ENCODE data around the gene RHOH. TPM values are rescaled to one million over a fixed set of nuclear protein-coding genes. Genes with fewer than 3 reads are reported as not detected.

Gene RHOH
- total and polyA plus RNA-seq, 2 donors, result 71.2 to 109 TPM

DNA sequence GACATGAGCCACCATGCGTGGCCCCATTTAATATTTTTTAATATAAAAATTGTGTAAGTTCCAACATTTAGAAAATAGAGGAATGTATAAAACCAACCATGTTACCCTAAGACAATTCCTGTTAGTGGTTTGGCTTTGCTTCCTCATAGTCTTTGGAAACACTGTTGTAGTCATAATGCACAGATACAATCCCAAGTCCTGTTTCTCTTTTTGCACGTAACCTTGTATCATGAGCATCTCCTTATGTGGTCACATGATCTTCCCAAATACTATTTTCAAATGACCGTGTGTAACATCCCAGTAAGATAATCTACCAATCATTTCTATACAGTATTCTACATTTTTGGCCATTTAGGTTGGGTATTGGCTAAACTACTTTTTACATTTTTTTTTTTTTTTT is 13.9 kb upstream of the RHOH start:
- Histone ChIP-seq H3K9me3 (ENCODE audit: control insufficient read depth in 2 of 2, insufficient read depth in 1 of 2, low read length in 1 of 2) (no peaks in the 10 kb centered on the region), H3K27ac (ENCODE audit: low read depth in 1 of 2, low read length in 1 of 2) (no peak overlapping the region), H3K4me1 (ENCODE audit: control insufficient read depth in 2 of 2, insufficient read depth in 2 of 2, low read length in 2 of 2) (peaks cover 8 to 22% of the 10 kb centered on the region in 2 donors), H3K27me3 (ENCODE audit: control insufficient read depth in 2 of 2, insufficient read depth in 1 of 2, low read length in 1 of 2) (no peaks in the 10 kb centered on the region), H3K4me3 (ENCODE audit: low read length in 2 of 2) (no peak overlapping the region), H3K36me3 (ENCODE audit: control insufficient read depth in 2 of 2, insufficient read depth in 2 of 2, low read length in 1 of 2) (no peaks in the 10 kb centered on the region)
- WGBS, result 97% methylated on average over 3 of the region's 3 CpGs
- DNase-seq (ENCODE audit: low read depth in 6 of 9, low spot score in 9 of 9), result no peak

DNA sequence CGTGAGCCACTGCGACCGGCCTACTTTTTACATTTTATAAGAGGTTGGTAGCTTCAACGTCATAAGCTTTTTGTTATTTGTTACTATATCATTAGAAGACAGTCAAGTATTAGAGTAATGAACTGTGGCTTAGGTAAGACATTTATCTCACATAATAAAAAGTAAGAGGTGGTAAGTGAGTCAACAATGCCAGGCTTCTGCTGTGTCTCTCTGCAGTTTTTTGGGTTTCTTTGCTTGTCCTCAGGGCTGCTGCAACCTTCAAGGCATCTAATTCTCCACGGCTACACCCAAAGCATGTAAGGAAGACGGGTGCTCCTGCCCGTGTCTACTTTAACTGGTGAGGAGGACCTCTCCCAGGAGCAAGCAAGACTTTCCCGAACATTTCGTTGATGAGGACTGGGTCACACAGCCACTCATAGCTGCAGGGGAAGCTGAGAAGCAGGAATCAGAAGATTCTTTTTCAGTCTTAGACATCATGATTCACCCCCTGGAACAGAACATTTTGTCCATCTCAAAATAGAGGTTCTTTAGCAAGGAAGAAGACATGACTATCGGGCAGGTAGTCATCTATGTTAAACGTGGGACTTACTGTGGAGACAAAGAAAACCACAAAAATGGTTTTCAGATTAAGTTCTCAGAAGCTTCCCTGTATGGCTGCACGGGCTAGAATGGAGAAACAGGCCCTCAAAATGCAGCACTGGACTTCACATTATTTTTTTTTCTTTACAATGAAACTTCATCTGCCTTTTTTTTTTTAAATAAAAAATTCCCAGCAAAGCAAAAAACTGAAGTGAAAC is 13.0 kb upstream of the RHOH start:
- H3K27me3 ChIP-seq (ENCODE audit: control insufficient read depth in 2 of 2, insufficient read depth in 1 of 2, low read length in 1 of 2), result no peaks in the 10 kb centered on the region
- no peak overlapping the region for H3K4me3 ChIP-seq (ENCODE audit: low read length in 2 of 2)
- no peaks in the 10 kb centered on the region for H3K36me3 ChIP-seq (ENCODE audit: control insufficient read depth in 2 of 2, insufficient read depth in 2 of 2, low read length in 1 of 2)
- H3K9me3 ChIP-seq (ENCODE audit: control insufficient read depth in 2 of 2, insufficient read depth in 1 of 2, low read length in 1 of 2), result no peaks in the 10 kb centered on the region
- DNase-seq (ENCODE audit: low read depth in 6 of 9, low spot score in 9 of 9), result peak in 1 of 9 donors; percentile 46
- WGBS, result 70% methylated on average over 12 of the region's 12 CpGs
- H3K27ac ChIP-seq (ENCODE audit: low read depth in 1 of 2, low read length in 1 of 2), result peak overlapping the region; percentile 56 to 70
- H3K4me1 ChIP-seq (ENCODE audit: control insufficient read depth in 2 of 2, insufficient read depth in 2 of 2, low read length in 2 of 2), result peaks cover 8 to 30% of the 10 kb centered on the region in 2 donors

DNA sequence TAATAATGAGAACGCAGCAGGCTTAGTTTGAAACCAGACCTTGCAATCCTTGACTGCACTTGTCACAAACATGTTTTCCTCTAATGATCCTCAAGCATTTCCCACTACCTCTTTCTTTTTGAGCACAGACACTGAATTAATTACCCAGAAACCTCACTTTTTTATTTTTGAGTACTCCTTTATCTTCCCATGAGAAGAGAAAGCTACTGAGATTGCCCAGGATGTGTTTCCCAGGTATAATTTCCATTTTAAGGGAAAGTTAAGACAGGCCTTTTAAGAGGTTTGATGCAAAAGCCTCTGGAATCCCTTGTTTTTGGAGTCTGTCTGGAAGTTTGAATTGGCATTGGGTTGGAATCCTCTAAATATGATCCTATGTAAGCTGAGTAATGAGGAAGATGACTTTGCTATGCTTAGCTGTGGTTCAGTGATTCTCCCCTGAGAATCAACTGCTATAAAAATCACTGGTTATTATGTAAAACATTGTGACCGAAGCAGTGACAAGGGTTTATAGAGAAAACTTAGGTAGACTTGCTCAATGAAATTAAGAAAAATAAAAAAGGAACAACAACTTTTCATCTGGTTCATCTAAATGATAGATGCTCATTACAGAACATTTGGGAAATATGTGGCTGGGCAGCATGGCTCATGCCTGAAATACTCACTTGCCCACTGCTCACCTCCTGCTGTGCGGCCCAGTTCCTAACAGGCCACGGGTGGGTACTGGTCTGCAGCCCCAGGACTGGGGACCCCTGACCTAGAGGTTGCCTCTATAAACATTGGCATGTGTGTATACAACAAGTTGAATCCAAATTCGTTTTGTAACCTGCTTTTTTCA is 10.8 kb upstream of the RHOH start:
- no peaks in the 10 kb centered on the region for H3K36me3 ChIP-seq (ENCODE audit: control insufficient read depth in 2 of 2, insufficient read depth in 2 of 2, low read length in 1 of 2)
- H3K4me1 ChIP-seq (ENCODE audit: control insufficient read depth in 2 of 2, insufficient read depth in 2 of 2, low read length in 2 of 2), result peaks cover 12 to 46% of the 10 kb centered on the region in 2 donors
- H3K4me3 ChIP-seq (ENCODE audit: low read length in 2 of 2), result no peak overlapping the region
- H3K27ac ChIP-seq (ENCODE audit: low read depth in 1 of 2, low read length in 1 of 2), result no peak overlapping the region
- 91% methylated on average over 5 of the region's 5 CpGs for WGBS
- no peaks in the 10 kb centered on the region for H3K27me3 ChIP-seq (ENCODE audit: control insufficient read depth in 2 of 2, insufficient read depth in 1 of 2, low read length in 1 of 2)
- no peaks in the 10 kb centered on the region for H3K9me3 ChIP-seq (ENCODE audit: control insufficient read depth in 2 of 2, insufficient read depth in 1 of 2, low read length in 1 of 2)
- DNase-seq (ENCODE audit: low read depth in 6 of 9, low spot score in 9 of 9), result no peak

- H3K27ac ChIP-seq (ENCODE audit: low read depth in 1 of 2, low read length in 1 of 2), result no peak overlapping the region
- WGBS, result 88% methylated on average over 1 of the region's 1 CpG
- no peaks in the 10 kb centered on the region for H3K36me3 ChIP-seq (ENCODE audit: control insufficient read depth in 2 of 2, insufficient read depth in 2 of 2, low read length in 1 of 2)
- no peaks in the 10 kb centered on the region for H3K9me3 ChIP-seq (ENCODE audit: control insufficient read depth in 2 of 2, insufficient read depth in 1 of 2, low read length in 1 of 2)
- DNase-seq (ENCODE audit: low read depth in 6 of 9, low spot score in 9 of 9), result no peak
- H3K4me1 ChIP-seq (ENCODE audit: control insufficient read depth in 2 of 2, insufficient read depth in 2 of 2, low read length in 2 of 2), result peaks cover 12 to 46% of the 10 kb centered on the region in 2 donors
- H3K4me3 ChIP-seq (ENCODE audit: low read length in 2 of 2), result no peak overlapping the region
- no peaks in the 10 kb centered on the region for H3K27me3 ChIP-seq (ENCODE audit: control insufficient read depth in 2 of 2, insufficient read depth in 1 of 2, low read length in 1 of 2)
Observed at GRCh38 chr4:40186665-40187014, 10.2 kb upstream of the RHOH start.

DNA sequence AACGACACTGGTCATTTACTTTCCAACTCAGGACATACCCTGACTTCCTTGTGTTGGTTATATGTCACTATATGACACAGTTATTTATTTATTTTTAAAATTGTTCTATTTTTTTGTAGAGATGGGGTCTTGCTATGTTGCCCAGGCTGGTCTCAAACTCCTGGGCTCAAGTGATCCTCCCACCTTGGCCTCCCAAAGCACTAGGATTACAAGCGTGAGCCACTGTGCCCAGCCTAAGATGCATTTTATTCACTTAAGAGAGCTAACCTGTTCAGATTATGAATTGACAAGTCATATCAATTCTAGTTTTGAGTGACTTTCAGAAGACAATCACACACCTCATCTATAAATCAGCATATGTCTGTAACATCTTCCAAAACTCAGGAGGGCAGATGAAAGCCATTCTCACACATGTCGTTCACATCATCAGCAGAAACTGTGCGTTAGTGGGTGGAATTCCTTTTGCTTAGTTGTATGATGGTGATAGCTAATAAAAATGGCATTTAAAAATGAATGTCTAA is 9.4 kb upstream of the RHOH start:
- peaks cover 10 to 42% of the 10 kb centered on the region in 2 donors for H3K4me1 ChIP-seq (ENCODE audit: control insufficient read depth in 2 of 2, insufficient read depth in 2 of 2, low read length in 2 of 2)
- no peak for DNase-seq (ENCODE audit: low read depth in 6 of 9, low spot score in 9 of 9)
- no peaks in the 10 kb centered on the region for H3K27me3 ChIP-seq (ENCODE audit: control insufficient read depth in 2 of 2, insufficient read depth in 1 of 2, low read length in 1 of 2)
- no peak overlapping the region for H3K4me3 ChIP-seq (ENCODE audit: low read length in 2 of 2)
- WGBS, result 96% methylated on average over 4 of the region's 4 CpGs
- H3K9me3 ChIP-seq (ENCODE audit: control insufficient read depth in 2 of 2, insufficient read depth in 1 of 2, low read length in 1 of 2), result no peaks in the 10 kb centered on the region
- H3K36me3 ChIP-seq (ENCODE audit: control insufficient read depth in 2 of 2, insufficient read depth in 2 of 2, low read length in 1 of 2), result no peaks in the 10 kb centered on the region
- H3K27ac ChIP-seq (ENCODE audit: low read depth in 1 of 2, low read length in 1 of 2), result no peak overlapping the region

GRCh38 chr4:40190019-40190418 is 6.8 kb upstream of the RHOH start:
- peaks cover 10 to 51% of the 10 kb centered on the region in 2 donors for H3K4me1 ChIP-seq (ENCODE audit: control insufficient read depth in 2 of 2, insufficient read depth in 2 of 2, low read length in 2 of 2)
- H3K36me3 ChIP-seq (ENCODE audit: control insufficient read depth in 2 of 2, insufficient read depth in 2 of 2, low read length in 1 of 2), result peaks cover 0 to 3% of the 10 kb centered on the region in 2 donors
- 53% methylated on average over 5 of the region's 5 CpGs for WGBS
- peak overlapping the region; percentile 89 for H3K27ac ChIP-seq (ENCODE audit: low read depth in 1 of 2, low read length in 1 of 2)
- peak overlapping the region; percentile 87 to 92 for H3K4me3 ChIP-seq (ENCODE audit: low read length in 2 of 2)
- H3K9me3 ChIP-seq (ENCODE audit: control insufficient read depth in 2 of 2, insufficient read depth in 1 of 2, low read length in 1 of 2), result no peaks in the 10 kb centered on the region
- no peaks in the 10 kb centered on the region for H3K27me3 ChIP-seq (ENCODE audit: control insufficient read depth in 2 of 2, insufficient read depth in 1 of 2, low read length in 1 of 2)
- no peak for DNase-seq (ENCODE audit: low read depth in 6 of 9, low spot score in 9 of 9)

DNA sequence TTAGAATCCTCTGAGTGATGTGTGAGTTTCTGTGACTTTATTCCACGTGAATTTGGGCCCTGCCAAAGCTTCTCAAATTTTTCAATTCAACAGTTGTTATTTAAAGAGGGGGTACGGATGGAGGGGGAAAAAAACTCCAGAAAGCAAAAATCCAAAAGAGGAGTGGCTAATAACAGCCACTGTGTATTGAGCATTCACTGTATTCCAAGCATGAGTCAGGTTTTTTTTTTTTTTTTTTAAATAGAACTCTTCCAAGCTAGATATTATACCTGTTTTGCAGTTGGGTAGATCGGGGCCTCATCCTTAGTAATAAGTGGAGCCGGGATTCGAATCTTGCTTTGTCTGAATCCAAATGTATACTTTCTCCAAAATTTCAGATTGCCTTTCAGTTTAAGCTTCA is 6.4 kb upstream of the RHOH start:
- peaks cover 0 to 3% of the 10 kb centered on the region in 2 donors for H3K36me3 ChIP-seq (ENCODE audit: control insufficient read depth in 2 of 2, insufficient read depth in 2 of 2, low read length in 1 of 2)
- WGBS, result 62% methylated on average over 5 of the region's 5 CpGs
- peak overlapping the region; percentile 89 for H3K27ac ChIP-seq (ENCODE audit: low read depth in 1 of 2, low read length in 1 of 2)
- peak overlapping the region; percentile 87 to 92 for H3K4me3 ChIP-seq (ENCODE audit: low read length in 2 of 2)
- H3K27me3 ChIP-seq (ENCODE audit: control insufficient read depth in 2 of 2, insufficient read depth in 1 of 2, low read length in 1 of 2), result no peaks in the 10 kb centered on the region
- H3K9me3 ChIP-seq (ENCODE audit: control insufficient read depth in 2 of 2, insufficient read depth in 1 of 2, low read length in 1 of 2), result peaks cover 0 to under 1% of the 10 kb centered on the region in 2 donors
- no peak for DNase-seq (ENCODE audit: low read depth in 6 of 9, low spot score in 9 of 9)
- peaks cover 13 to 54% of the 10 kb centered on the region in 2 donors for H3K4me1 ChIP-seq (ENCODE audit: control insufficient read depth in 2 of 2, insufficient read depth in 2 of 2, low read length in 2 of 2)

DNA sequence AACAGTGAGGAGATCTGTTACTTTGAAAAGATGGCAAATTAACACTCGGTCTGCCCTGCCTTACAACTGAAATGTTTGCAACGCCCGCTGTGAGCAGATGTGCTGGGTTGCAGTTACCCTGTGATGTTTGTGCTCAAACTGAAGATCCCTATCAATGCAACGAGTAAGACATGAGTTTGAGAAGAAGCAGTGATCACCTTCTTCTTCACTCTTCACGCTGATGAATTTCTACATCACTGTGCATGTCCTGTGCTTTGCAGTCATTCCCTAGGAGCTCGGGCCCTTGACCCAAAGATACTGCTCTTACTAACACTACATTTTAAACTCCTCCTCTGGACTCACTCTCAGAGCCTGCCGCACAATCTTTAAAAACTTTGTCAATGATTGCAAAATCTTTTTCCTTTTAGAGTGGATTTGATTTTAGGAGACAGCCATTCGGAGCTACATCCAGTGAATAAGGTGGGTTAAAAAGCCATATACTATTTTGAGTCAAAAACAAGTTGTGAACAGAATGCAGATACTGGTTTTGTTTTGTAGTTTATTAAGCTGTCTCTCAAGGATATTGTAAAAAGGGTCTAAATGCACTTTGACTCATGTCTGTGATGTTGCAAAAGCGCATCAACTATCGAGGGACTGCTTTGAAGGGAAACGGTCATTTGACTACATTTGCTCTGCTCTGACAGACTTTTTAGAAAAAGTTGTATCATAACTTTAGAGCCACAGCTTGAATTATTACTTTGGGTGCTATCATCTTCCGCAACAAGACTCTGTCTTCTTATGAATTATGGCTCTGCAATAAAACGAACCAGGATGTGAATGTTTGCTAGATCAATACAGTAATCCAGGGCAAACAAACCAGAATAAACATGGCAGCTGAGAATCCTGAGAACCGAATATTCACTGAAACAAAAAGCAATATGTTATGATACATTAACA is 5.7 kb upstream of the RHOH start:
- H3K4me1 ChIP-seq (ENCODE audit: control insufficient read depth in 2 of 2, insufficient read depth in 2 of 2, low read length in 2 of 2), result peaks cover 20 to 61% of the 10 kb centered on the region in 2 donors
- 13% methylated on average over 14 of the region's 14 CpGs for WGBS
- H3K27ac ChIP-seq (ENCODE audit: low read depth in 1 of 2, low read length in 1 of 2), result peak overlapping the region; percentile 89
- peaks cover 0 to 2% of the 10 kb centered on the region in 2 donors for H3K9me3 ChIP-seq (ENCODE audit: control insufficient read depth in 2 of 2, insufficient read depth in 1 of 2, low read length in 1 of 2)
- H3K4me3 ChIP-seq (ENCODE audit: low read length in 2 of 2), result peak overlapping the region; percentile 87 to 92
- no peaks in the 10 kb centered on the region for H3K27me3 ChIP-seq (ENCODE audit: control insufficient read depth in 2 of 2, insufficient read depth in 1 of 2, low read length in 1 of 2)
- peak in 6 of 9 donors; percentile 72 to 94 (median 86) for DNase-seq (ENCODE audit: low read depth in 6 of 9, low spot score in 9 of 9)
- H3K36me3 ChIP-seq (ENCODE audit: control insufficient read depth in 2 of 2, insufficient read depth in 2 of 2, low read length in 1 of 2), result peaks cover 0 to 3% of the 10 kb centered on the region in 2 donors

Data from thymus (tissue), 11 donors.